GM12878 (cell line): ENCODE results near the gene SLC30A4. TPM values are rescaled to one million over a fixed set of nuclear protein-coding genes. Genes with fewer than 3 reads are reported as not detected.

Experiments
- ATAC-seq: fragments of 200-7000 bp; cut with Tn5 transposase; 3 replicates; pipeline ENCODE4 v1.9.1; 2020; ENCODE audit warnings: mild to moderate bottlenecking, moderate library complexity
- BruUV-seq: library from RNA; stranded (reverse); fragments of 400-500 nt; replicated peaks from 2 replicates; lab custom pipeline; 2021; lab: Mats Ljungman, UMichigan
- CTCF ChIA-PET: fragments of 300-600 bp; sonication (Branson Sonifier 250); formaldehyde crosslinking; extraction: SDS; loops from one replicate; lab custom pipeline; 2021; ENCODE audit warnings: inconsistent platforms; lab: Yijun Ruan, JAX
- POLR2A ChIA-PET: fragments of 350-600 bp; formaldehyde crosslinking; extraction: SDS; loops from one replicate; lab custom pipeline; 2021; ENCODE audit warnings: inconsistent platforms; lab: Charles Lee
- RAD21 ChIA-PET: fragments of 300-600 bp; sonication (Branson Sonifier 250); formaldehyde crosslinking; loops from one replicate; lab custom pipeline; 2023; ENCODE audit warnings: antibody characterized with exemption; ENCODE audit not compliant: unreplicated experiment; lab: Charles Lee
- SMC1A ChIA-PET: fragments of 300-600 bp; sonication (Branson Sonifier 250); formaldehyde crosslinking; loops from one replicate; lab custom pipeline; 2023; ENCODE audit not compliant: unreplicated experiment, uncharacterized antibody; lab: Charles Lee
- DNase-seq: peaks from one replicate; pipeline ENCODE4 v3.0.0-alpha.2; 2011; ENCODE audit warnings: low read depth, low spot score
- FAIRE-seq: peaks from 3 replicates; lab custom pipeline; 2011; peaks lifted over from hg19 to GRCh38; lab: Jason Lieb, UNC
- H2AFZ ChIP-seq: 2 replicates; pipeline ENCODE4 v1.6.0; 2011; ENCODE audit warnings: low read depth, low read length, control low read depth; ENCODE audit not compliant: control insufficient read depth
- H3K27ac ChIP-seq: 2 replicates; pipeline ENCODE4 v1.5.1; 2011; ENCODE audit warnings: control low read depth; ENCODE audit not compliant: control insufficient read depth, insufficient read depth
- H3K27me3 ChIP-seq, 2 experiments: replicated peaks in 1 of 2; 2 replicates each; pipeline versions ENCODE4 v1.6.0 to v1.6.1; 2011; ENCODE audit warnings: low read length in 1 of 2; ENCODE audit not compliant: control insufficient read depth in 2 of 2, insufficient read depth in 2 of 2
- H3K36me3 ChIP-seq, 2 experiments: 2 replicates each; pipeline ENCODE4 v1.5.1; 2011; ENCODE audit warnings: low read length in 1 of 2; ENCODE audit not compliant: control insufficient read depth in 2 of 2, insufficient read depth in 2 of 2
- H3K4me1 ChIP-seq: 2 replicates; pipeline ENCODE4 v1.6.1; 2011; ENCODE audit warnings: mild to moderate bottlenecking, low read length, moderate library complexity, mixed read lengths; ENCODE audit not compliant: control insufficient read depth, insufficient read depth
- H3K4me2 ChIP-seq: 2 replicates; pipeline ENCODE4 v1.6.0; 2011; ENCODE audit warnings: control low read depth; ENCODE audit not compliant: control insufficient read depth, insufficient read depth
- H3K4me3 ChIP-seq: fragments of 200-600 bp; sonication (generic); 2 replicates; pipeline ENCODE4 v1.5.1; 2016
- H3K79me2 ChIP-seq: 2 replicates; pipeline ENCODE4 v1.6.0; 2011; ENCODE audit warnings: low read length; ENCODE audit not compliant: control insufficient read depth, insufficient read depth
- H3K9ac ChIP-seq: 2 replicates; pipeline ENCODE4 v1.8.0; 2011; ENCODE audit warnings: low read length, control low read depth, mixed read lengths; ENCODE audit not compliant: control insufficient read depth, insufficient read depth
- H3K9me3 ChIP-seq: replicated peaks from 3 replicates; pipeline ENCODE4 v1.5.1; 2011; ENCODE audit warnings: mild to moderate bottlenecking, low read length; ENCODE audit not compliant: control insufficient read depth, insufficient read depth
- H4K20me1 ChIP-seq: 2 replicates; pipeline ENCODE4 v1.6.0; 2011; ENCODE audit not compliant: control insufficient read depth, insufficient read depth
- ASH2L ChIP-seq: fragments of 300-600, 200-600 bp; sonication (generic); IDR thresholded peaks from 2 replicates; pipeline ENCODE4 v1.6.1; 2017; ENCODE audit warnings: low read depth, mild to moderate bottlenecking, borderline replicate concordance
- ATF7 ChIP-seq: fragments of 450-650 bp; IDR thresholded peaks from 2 replicates; pipeline ENCODE4 v1.6.1; 2016; ENCODE audit warnings: low read depth, mild to moderate bottlenecking
- BCL11A ChIP-seq: IDR thresholded peaks from 2 replicates; pipeline ENCODE4 v1.6.1; 2011; ENCODE audit warnings: low read depth, low read length
- BHLHE40 ChIP-seq, 2 experiments: fragments of 450-650 bp in 1 of 2; IDR thresholded peaks; 2 replicates each; pipeline ENCODE4 v1.6.1; 2011 to 2017; ENCODE audit warnings: low read depth in 2 of 2, borderline replicate concordance in 1 of 2, improper control_type of control experiment in 1 of 2, low read length in 1 of 2, mild to moderate bottlenecking in 1 of 2
- CBX5 ChIP-seq: sonication (generic); IDR thresholded peaks from 2 replicates; pipeline ENCODE4 v1.6.1; 2016; ENCODE audit warnings: low read depth, moderate library complexity, mild to moderate bottlenecking, inconsistent platforms
- EP300 ChIP-seq, 2 experiments: fragments of 150-350 bp in 1 of 2; IDR thresholded peaks; 2 replicates each; pipeline ENCODE4 v1.6.1; 2011 to 2012; ENCODE audit warnings: low read depth in 2 of 2, low read length in 2 of 2, borderline replicate concordance in 1 of 2, improper control_type of control experiment in 1 of 2, inconsistent platforms in 1 of 2; ENCODE audit not compliant: control insufficient read depth in 1 of 2
- EZH2 ChIP-seq: IDR thresholded peaks from 2 replicates; pipeline ENCODE4 v1.6.1; 2012; ENCODE audit warnings: low read depth, mild to moderate bottlenecking, control low read depth, inconsistent platforms, low read length, borderline replicate concordance; ENCODE audit not compliant: control insufficient read depth
- KDM1A ChIP-seq: fragments of 200-600 bp; sonication (generic); IDR thresholded peaks from 2 replicates; pipeline ENCODE4 v1.6.1; 2016; ENCODE audit warnings: borderline replicate concordance
- NR2F1 ChIP-seq: fragments of 450-650 bp; conservative IDR thresholded peaks from 2 replicates; pipeline ENCODE4 v1.6.1; 2017; ENCODE audit warnings: mild to moderate bottlenecking
- PKNOX1 ChIP-seq: fragments of 450-650 bp; IDR thresholded peaks from 2 replicates; pipeline ENCODE4 v1.6.1; 2016; ENCODE audit warnings: mild to moderate bottlenecking
- POLR2AphosphoS2 ChIP-seq: IDR thresholded peaks from 2 replicates; pipeline ENCODE4 v1.6.1; 2011; ENCODE audit warnings: low read depth, mild to moderate bottlenecking, low read length, improper control_type of control experiment, moderate library complexity
- RAD21 ChIP-seq: IDR thresholded peaks from 2 replicates; pipeline ENCODE4 v1.6.1; 2011; ENCODE audit warnings: mild to moderate bottlenecking, low read depth, low read length, moderate library complexity; ENCODE audit not compliant: insufficient read depth
- RELB ChIP-seq: fragments of 450-650 bp; IDR thresholded peaks from 2 replicates; pipeline ENCODE4 v1.6.1; 2017; ENCODE audit warnings: low read depth, mild to moderate bottlenecking, moderate library complexity
- SPI1 ChIP-seq: IDR thresholded peaks from 2 replicates; pipeline ENCODE4 v1.6.1; 2011; ENCODE audit warnings: low read depth, mild to moderate bottlenecking, low read length, moderate library complexity, borderline replicate concordance; ENCODE audit not compliant: insufficient read depth
- TCF3 ChIP-seq: IDR thresholded peaks from 2 replicates; pipeline ENCODE4 v1.6.1; 2012; ENCODE audit warnings: low read depth, mild to moderate bottlenecking, low read length, borderline replicate concordance; ENCODE audit not compliant: insufficient read depth
- TCF7 ChIP-seq: IDR thresholded peaks from 2 replicates; pipeline ENCODE4 v1.6.1; 2014; ENCODE audit warnings: antibody characterized with exemption, borderline replicate concordance
- ZNF207 ChIP-seq: fragments of 450-650 bp; IDR thresholded peaks from 2 replicates; pipeline ENCODE4 v1.6.1; 2014; ENCODE audit warnings: antibody characterized with exemption, mild to moderate bottlenecking, borderline replicate concordance
- ZNF622 ChIP-seq: fragments of 450-650 bp; IDR thresholded peaks from 2 replicates; pipeline ENCODE4 v1.6.1; 2017; ENCODE audit warnings: mild to moderate bottlenecking, inconsistent platforms
- WGBS: methylation state at CpG from one replicate; pipeline ENCODE4 v1.1.6; 2016; ENCODE audit warnings: low lambda C conversion rate; ENCODE audit not compliant: insufficient replicate concordance, insufficient coverage; ENCODE audit errors: missing lambda C conversion rate; 5-methylcytosine and 5-hydroxymethylcytosine counted together
- in situ Hi-C: fragments of 300-500 bp; cut with MboI; formaldehyde crosslinking; loops from 9 replicates; pipeline ENCODE4 v1.14.3; 2018; ENCODE audit warnings: mixed read lengths
- intact Hi-C: fragments of 100-400 bp; cut with micrococcal nuclease; formaldehyde crosslinking; loops from one replicate; pipeline ENCODE4 v1.14.2; 2022; ENCODE audit not compliant: unreplicated experiment
- polyA plus RNA-seq, 11 experiments: library from polyadenylated mRNA; depleted of rRNA in 4 of 11; unstranded in 6 of 11; stranded (reverse) in 5 of 11; fragments of >200 nt; fragmentation: Nextera tagmentation in 4 of 11; fragmentation: Illumina TruSeq in 1 of 11; extraction: Ambion mirVana in 4 of 11; extraction: Trizol in 1 of 11; gene quantifications; 1 replicate in 1 of 11; 2 replicates in 10 of 11; pipeline versions ENCODE4 v1.2.1 to v1.2.3, GENCODE V29; 2011 to 2016; ENCODE audit warnings: inconsistent platforms in 2 of 11, missing spikeins in 2 of 11, low read depth in 1 of 11
- total RNA-seq, 4 experiments: library from RNA; depleted of rRNA in 3 of 4; stranded (reverse); fragments of >200 nt in 3 of 4; fragmentation: Illumina TruSeq in 1 of 4; extraction: Trizol in 1 of 4; gene quantifications; 2 replicates each; pipeline versions ENCODE4 v1.2.1 to v1.2.3, GENCODE V29; 2013 to 2021
- TF ChIP-seq, protein P1 (sequence below): fragments of 450-650 bp; conservative IDR thresholded peaks from 2 replicates; pipeline ENCODE4 v1.6.1; 2017; ENCODE audit warnings: mild to moderate bottlenecking, moderate library complexity

The SLC30A4 gene
- total and polyA plus RNA-seq, 10 of the 15 experiments (the other 5 are each of a cell fraction or from before 2014, with no cell fraction given) = 0.05 to 0.31 (median 0.20) TPM

GRCh38 chr15:45499426-45499825 lies 23.1 kb downstream of the SLC30A4 start (continued):
- TF ChIP-seq PKNOX1 = no peak

- ChIA-PET POLR2A (no interaction called here), CTCF (interaction anchor here (1.3 kb wide), 1 partner anchor 18 kb away, joined by 4 read pairs; no protein-coding TSS in a partner anchor), RAD21 (no interaction called here), SMC1A (interaction anchor here (1.0 to 1.6 kb wide), 2 partner anchors 13 to 115 kb away, joined by 4 to 5 read pairs; no protein-coding TSS in a partner anchor)
- no TSS peak for BruUV-seq
- 61% methylated on average over 1 of the region's 1 CpG for WGBS
- Histone ChIP-seq H3K27me3 (no peaks in the 10 kb centered on the region), H3K9ac (no peak overlapping the region), H3K27ac (no peak overlapping the region), H3K9me3 (no peaks in the 10 kb centered on the region), H3K79me2 (no peaks in the 10 kb centered on the region), H2AFZ (no peak overlapping the region), H4K20me1 (no peaks in the 10 kb centered on the region), H3K36me3 (no peaks in the 10 kb centered on the region), H3K4me2 (no peak overlapping the region), H3K4me3 (no peak overlapping the region), H3K4me1 (no peaks in the 10 kb centered on the region)
- in situ Hi-C loops = no loop called here
- ATAC-seq = no peak
- intact Hi-C loops = no loop called here
- no peak for FAIRE-seq
- DNase-seq = no peak
- TF ChIP-seq ASH2L (no peak), BHLHE40 (IDR thresholded peaks at IDR 0.05; ENCODE audit: borderline replicate concordance in 1 of 2, low read depth in 2 of 2, low read length in 1 of 2) (no peak), CBX5 (no peak), TCF3 (no peak), ZNF622 (no peak), POLR2AphosphoS2 (no peak), RAD21 (no peak), RELB (no peak), NR2F1 (no peak), EZH2 (no peak), KDM1A (no peak), BCL11A (no peak), ZNF207 (no peak), ATF7 (no peak), SPI1 (no peak), EP300 (IDR thresholded peaks at IDR 0.05; ENCODE audit: borderline replicate concordance in 1 of 2, control insufficient read depth in 1 of 2, low read depth in 2 of 2, low read length in 2 of 2) (no peak), TCF7 (no peak)
- TF ChIP-seq, protein P1, sequence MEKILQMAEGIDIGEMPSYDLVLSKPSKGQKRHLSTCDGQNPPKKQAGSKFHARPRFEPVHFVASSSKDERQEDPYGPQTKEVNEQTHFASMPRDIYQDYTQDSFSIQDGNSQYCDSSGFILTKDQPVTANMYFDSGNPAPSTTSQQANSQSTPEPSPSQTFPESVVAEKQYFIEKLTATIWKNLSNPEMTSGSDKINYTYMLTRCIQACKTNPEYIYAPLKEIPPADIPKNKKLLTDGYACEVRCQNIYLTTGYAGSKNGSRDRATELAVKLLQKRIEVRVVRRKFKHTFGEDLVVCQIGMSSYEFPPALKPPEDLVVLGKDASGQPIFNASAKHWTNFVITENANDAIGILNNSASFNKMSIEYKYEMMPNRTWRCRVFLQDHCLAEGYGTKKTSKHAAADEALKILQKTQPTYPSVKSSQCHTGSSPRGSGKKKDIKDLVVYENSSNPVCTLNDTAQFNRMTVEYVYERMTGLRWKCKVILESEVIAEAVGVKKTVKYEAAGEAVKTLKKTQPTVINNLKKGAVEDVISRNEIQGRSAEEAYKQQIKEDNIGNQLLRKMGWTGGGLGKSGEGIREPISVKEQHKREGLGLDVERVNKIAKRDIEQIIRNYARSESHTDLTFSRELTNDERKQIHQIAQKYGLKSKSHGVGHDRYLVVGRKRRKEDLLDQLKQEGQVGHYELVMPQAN = no peak
These were observed 23.9 kb downstream of the SLC30A4 start for GRCh38 chr15:45498701-45499100.
